GM03348 (cell line): ENCODE measurements around the gene SPTB.

ENCODE experiments used
- DNase-seq: peaks from one replicate; pipeline ENCODE4 v3.0.0; 2012; ENCODE audit warnings: low spot score

Gene SPTB

DNA sequence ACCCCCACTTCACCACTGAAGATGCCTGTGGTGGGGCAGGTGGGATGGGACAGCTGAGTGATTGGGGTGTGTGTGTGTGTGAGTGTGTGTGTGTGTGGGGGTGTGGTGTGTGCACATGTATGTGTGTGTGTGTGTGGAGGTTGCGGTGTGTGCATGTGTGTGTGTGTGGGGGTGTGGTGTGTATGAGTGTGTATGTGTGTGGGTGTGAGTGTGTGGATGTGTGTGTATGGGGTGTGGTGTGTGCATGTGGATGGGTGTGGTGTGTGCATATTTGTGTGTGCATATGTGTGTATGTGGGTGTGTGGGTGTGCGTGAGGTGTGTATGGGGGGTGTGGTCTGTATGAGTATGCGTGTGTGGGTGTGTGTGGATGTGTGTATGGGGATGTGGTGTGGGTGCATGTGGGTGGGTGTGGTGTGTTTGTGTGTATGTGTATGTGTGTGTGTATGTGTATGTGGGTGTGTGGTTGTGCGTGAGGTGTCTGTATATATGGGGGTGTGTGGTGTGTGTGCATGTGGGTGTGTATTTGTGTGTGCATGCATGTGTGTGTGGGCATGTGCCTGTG is 113.9 kb downstream of the SPTB start:
- no peak for DNase-seq

DNA sequence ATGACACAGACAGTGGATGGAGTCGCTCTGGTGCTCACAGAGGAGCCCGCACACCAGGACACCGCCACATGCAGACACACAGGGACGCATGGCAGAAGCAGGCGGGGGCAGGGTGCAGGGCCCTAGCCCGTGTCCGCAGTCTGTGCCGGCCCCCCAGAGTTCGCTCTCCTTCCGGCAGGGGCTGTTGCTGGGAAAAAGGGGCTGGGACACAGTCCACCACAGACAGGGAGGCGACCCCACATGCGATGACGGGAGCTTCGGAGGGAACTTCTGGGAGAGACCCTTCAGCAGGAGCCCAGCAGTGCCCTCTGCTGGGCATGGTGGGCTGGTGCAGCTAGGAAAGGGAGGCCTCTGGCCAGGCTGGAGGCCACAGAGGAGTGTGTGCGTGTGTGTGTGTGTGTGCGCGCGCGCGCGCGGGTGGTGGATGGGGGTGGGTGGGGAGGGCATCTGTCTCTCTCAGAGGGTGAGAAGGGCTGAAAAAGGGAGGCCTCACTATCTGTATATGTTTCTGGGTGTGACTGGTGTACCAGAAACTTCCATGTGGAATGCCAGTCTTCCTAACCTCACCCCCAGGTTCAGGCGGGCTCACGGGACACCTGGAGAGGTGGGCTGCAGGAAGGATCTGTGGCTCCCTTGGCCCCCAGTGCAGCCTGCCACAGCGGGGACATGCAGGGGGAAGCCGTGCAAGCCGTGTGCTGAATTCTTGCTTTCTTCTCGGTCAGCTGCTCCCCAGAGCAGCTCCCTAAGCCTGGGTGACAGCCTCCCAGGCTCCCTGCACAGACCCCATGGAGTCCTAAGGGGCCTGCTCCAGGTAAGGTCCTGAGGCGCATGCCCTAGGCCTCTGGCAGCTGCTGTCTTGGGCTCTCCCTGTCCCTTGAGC is 114.8 kb downstream of the SPTB start:
- peak; percentile 90 for DNase-seq

DNA sequence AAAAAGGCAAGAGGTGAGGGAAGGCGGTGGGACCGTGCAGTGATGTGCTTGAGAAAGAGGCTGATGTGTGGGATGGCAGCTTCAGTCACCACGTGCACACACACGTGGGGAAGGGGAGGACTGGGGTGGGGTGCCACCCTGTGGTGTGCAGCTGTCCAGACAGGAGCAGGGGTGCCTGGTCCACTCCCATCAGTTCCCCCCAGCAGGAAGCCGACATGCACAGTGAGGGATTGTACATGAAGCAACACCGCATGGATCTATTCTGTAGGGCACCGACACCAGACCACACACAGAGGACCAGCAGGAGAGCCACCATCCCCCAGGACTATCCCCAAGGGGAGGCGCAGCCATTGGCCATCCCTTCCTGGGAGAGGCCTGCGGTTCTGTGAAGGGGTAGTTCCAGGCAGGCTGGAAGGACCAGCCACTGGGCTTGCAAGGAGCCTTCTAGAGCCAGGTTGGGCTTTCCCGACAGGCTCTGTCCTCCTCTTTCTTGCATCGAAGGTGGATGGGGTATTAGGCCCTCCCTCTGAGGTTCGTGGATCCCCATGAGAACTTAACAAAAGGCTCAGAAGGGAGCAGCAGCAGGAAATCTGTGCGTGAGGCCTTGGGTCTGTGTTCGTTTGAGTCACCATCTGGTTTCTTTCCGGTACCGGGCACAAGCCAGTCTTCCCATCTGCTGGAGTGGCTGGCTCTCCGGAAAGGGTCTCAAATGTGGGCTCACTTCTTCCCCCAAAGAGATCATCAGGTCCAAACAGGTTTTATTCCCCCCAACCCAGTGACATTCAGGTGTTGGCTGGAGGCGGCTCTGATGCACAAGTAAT is 115.7 kb downstream of the SPTB start:
- peak; percentile 50 for DNase-seq

DNA sequence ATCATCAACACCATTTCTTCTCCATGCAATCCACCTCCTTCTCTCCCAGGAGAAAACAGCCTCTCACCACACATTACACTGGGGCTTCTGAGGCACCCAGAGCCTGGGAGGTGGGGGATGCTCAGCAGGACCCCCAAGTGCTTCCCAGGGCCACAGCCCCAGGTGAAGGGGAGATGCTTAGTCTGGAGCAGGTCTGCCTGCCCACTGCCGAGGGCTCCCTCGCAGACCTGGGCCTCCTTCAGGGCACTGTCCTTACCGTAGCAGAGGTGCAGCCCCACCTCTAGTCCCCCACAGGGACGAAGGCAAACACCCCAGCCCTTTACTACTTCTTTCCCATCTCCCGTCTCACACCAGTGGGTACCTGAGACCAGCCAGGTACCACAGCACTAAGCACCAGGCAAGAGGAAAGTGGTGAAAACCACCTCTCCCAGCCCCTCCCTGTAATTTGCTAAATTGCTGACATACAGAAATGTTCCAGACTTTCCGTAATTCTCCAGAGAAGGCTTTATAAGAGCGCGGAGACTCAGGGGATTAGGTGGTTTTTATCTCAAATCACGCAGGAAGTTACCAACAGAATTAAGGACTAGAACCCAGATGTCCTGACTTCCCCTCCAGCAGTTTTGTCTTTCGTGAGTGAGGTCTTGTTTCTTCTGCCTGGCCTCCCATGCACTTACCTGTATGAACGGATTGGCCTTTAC is 116.5 kb downstream of the SPTB start:
- DNase-seq, result no peak

DNA sequence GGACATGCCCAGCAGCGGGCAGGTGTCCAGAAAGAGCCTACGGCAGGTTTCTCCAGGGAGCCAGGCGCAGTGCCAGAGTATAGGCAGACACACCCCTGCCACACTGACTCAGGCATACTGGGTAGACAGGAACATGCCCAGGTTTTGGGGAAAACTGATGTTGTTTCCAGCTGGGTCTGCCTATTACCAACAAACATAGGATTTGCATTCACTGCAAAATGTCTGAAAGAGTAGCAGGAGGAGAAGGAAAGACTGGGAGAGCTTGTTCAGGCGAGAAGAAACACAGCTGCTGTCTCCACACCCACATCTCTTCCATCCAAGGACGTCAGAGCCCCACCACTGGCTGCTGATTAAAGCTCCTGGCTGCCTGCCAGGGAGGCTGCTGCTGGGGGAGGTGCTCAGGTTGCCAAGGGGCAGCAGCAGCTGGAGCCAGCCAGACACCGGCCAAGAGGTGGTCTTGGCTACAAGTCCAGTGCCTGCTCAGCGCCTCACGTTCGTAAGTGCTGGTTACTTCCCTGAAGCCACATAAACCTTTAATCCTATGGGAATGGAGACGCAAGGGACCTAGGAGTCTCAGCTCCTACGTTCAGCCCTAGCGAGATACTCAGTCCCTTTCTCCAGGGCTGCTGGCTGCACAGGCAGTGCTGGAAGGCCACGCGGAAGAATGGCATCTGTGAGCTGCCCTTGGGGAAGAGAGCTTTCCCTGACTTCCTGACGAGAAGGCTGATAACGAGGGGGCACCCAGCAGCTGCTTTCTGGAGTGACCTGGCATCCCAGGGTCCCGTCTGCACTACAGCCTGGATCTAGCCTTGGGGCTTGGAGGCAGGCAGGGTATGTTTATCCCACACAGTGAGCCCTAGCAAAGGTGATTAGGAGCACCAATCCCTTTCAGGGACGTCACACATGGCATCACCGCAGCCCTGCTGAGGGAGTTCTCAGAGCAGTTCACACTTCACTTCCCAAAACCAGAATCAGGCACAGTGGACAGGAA is 117.4 kb downstream of the SPTB start:
- DNase-seq, result peak; percentile 73

DNA sequence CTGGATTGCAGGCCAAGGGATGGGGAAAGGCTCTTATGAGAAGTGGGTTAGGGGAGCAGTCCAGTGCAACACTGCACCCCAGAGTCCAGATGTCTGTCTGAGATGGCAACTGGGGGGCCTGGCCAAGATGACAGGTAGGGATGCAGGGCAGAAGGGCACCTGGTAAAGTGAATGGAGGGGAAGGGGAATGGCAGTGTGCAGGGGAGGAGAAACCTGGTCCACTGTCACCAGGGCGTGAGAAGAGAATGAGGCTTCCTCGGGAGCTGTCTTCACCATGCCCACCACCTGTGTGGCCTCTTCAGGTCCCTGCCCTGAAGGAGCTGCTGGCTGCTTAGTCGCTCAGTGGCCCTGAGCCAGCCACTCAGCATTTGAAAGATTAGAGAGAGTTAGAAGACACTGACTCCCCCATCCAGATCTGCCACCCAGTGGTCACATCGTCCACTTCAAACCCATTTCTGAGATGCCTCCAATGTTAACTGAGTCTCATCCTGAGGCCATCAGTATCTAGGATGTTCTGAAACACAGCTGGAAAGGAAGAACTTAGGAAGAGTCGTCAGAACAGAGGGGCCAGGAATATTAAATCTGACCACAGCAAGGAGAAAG is 118.2 kb downstream of the SPTB start:
- no peak for DNase-seq

DNA sequence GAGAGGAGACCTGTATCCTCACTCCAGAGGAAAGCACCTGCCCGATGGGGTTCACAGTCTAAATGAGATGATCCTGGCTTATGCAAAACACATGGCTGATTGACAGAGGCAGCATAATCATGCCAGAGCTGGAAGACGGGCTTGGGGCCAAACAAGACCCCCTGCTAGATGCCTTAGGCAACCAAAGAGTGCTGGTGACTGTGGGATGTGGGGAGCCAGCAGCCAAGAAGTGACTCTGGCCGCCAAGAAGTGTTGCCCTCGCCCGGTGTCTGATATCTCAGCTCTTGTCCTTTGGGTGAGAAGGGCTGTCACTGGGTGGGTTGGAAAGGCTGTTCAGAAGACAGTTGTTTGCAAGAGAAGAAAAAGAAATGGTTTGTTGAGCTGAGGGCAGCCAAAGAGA is 118.8 kb downstream of the SPTB start:
- DNase-seq, result no peak

DNA sequence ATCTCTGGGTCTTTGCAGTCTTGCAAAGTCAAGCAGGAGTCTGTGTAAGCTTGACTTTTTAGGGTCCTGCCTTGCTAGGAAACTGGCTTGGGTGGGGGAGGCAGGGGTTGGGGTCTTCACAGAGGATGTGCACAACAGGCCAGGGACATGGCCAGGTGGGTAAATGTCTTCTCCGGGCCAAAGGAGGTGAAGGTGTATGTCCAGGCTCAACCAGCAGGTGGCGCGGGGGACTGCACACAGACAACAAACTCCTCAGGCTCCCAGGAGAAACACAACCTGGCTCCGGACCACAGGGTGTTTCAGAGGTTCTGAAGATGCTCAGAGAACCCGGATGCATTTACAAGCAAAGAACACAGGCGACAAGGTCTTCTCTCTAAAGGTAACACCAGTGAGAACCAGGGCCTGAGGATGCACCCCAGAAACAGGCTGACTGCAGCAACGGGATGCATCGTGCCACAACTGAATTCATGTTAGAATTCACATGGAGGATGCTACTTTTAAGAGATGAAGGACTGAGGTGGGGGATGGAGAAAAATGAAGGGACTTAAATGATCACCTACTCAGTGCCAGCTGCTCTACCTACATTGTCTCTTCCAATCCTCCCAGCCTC is 119.5 kb downstream of the SPTB start:
- peak; percentile 56 for DNase-seq

DNA sequence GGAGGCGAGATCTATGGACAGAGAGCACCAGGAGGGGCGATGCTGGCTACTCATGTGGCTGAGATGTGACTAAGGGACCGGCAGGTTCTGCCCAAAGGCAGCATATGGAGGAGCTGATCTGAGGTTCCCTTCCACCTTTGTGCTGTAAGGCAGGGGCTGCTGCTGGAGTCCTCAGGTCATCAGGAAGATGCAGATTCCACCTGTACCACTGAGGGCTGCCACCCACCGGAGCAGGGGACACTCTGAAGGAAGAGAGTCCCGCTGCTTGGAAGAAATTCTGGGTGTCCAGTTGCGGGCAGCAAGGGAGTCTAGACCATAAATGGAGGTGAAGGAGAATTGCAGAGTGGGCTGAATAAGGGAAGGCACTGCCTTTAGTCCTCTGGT is 120.2 kb downstream of the SPTB start:
- no peak for DNase-seq

DNA sequence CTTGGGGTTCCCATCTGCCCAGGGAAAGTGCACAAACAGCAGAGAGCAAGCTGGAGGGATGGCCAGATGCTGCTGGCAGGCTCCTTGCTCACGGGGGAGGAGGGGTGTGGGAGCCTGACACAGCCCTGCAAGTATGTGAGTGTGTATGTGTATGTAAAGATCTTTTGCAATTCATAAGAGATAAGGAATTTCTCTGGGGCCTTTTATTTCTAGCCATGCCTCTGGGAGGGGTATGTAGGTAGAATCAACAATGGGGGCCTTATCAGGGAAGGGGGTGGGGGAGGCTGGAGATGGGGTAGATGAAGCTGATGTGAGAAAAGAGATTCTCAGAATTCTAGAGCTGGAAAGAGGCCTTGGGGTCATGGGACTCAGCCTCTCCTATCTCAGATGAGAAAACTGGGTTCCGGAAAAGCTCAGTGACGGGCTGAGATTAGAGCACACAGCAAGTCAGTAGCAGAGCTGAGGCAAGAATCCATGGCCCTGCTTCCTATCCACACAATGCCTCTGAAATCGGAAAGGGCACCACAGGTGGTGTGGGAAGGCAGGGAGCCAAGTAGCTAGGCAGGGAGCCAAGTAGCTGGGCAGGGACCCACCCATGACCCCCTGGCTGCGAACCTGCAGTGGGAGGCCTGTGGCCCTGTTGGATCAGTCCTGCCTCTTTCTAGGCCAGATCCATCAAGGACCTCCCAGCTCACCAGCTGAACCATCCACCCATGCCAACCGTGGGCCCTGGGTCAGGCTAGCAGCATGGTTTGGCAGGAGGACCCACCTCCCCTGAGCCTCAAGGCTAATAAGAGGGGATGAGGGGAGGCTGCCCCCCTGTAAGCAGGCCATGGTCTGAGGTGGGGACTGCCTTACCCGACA is 120.8 kb downstream of the SPTB start:
- peak; percentile 90 for DNase-seq

DNA sequence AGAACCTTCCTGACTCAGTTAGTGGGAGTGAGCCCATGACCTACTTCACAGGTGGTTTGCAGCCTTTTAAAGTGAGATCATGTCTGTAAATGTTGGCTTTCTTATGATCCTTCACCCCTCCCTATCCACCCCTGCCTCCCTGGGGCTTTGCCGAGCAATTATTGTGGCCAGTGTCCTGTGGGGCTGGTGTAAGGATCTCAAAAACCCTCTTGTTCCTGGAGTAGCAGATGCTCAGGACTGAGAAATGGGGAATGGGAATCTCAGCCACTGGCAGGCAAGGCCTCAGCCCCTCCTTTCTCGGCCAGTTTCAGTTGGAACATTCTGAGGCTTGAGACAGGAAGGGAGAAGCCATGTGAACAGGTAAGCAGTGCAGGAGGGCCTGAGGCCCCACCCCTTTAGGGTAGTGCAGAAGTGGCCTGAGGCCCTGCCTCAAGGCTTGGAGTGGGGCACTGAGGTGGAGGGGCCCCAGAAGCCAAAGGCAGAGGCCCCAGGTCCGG is 121.6 kb downstream of the SPTB start:
- DNase-seq, result no peak

DNA sequence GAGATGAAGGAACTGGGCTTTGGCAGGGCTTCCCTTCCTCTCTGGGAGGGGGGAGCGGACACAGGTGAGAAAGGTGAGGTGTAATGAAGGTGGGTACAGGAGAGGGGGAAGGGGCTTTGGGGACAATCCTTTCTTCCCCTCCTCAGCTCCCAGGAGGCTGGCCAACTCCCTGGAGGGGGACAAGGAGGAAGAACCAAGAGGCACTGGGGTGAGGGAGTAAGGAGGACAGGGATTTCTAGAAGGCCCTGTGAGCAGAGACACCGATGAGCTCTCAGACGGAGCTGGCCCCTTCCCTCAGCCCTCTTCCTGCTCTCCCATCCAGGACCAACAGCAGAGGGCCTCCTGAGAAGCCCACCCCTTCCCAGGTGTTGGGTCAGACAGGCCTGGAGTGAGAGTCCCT is 122.1 kb downstream of the SPTB start:
- no peak for DNase-seq

DNA sequence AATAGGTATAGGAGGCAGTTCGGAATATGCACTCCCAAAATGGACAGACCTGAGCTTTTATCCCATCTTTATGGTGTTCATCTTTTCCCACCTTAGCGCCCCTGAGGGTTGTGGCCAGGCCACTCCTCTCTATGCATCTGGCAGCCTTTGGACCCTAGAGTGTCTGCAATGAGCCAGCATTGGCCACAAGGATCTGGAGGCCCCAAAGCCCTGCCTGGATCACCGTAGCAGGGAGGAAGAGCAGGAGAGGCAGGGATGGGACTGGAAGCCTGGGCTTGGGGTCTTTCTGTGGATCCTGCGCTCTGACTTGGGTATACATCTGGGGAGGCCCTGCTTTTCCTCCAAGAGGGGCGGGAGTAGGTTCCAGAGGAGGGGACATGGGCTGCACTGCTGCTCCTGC is 123.0 kb downstream of the SPTB start:
- DNase-seq, result no peak

DNA sequence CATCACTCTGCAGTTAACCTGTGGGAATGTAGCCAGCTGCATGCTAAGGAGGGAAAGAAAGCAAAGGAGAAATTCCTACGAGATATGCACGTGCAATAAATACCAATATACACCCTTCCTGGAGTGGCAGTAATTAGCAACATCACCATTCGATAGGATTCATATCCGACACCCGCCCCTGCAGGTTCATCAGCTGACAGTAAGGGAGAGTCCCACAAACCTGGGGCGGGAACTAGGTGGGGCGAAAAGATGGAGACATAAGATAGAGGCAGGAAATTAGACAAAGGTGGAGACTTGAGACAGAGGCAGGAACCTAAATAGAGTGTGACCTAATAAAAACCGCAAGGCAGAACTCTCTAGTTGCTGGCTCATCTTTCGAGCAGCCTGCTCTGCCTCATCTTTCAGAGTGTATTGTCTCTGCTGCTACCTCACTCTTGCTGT is 123.9 kb downstream of the SPTB start:
- no peak for DNase-seq

DNA sequence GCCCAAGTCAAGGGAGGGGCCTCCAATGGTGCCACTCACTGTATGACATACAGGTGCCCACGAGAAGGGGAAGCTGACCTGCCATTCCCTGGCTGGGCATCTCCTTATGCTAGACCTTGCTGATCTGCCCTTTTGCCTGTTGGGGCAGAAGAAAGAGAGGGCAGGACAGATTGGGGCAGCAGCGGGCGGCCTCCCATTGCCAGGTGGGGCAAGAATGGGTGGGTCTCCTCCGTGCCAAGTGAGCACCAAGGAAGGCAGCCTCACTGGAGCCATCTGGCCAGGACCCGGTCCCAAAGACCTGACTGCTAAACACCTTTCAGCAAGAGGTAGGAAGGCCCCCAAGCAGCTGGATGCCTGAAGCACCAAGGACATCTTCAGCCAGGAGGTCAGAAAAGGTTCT is 125.0 kb downstream of the SPTB start:
- DNase-seq, result no peak

DNA sequence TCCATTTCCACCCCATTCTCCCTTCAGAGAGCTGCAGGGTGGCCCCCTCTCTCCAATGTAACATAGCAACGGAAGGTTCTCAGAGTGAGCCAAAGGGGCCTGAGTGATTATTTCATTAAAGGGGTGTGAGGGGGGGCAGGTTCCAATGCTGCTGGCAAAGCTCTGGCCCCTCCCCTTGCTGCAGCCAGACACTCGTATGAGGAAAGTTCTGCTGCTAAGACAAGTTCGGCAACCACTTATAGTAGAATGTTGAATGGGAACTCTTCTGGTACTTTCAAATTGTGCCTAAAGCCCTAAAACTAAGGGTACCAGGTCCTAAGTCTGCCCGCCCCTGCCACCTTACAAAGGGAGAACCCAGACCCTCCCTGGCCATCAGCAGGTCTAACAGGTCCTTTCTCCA is 125.7 kb downstream of the SPTB start:
- no peak for DNase-seq

DNA sequence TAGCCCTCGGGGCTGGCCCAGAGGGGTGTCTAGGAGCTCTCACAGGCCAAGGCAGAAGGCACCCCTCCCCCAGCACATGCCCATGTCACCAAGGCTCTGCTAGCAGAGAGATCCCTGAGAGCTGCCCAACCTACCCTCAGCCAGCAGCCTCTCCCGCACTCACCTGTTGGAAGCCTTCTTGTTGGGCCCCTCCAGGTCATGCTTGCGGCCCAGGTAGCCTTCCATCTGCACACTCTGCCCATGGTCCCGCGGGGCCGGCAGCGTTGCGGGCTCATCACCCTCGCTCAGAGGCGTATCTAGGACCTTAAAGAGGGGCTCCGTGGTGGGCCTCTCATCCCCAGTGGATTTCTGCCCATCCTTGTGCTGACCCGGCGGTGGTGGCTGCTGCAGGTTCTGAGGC is 126.3 kb downstream of the SPTB start:
- no peak for DNase-seq

DNA sequence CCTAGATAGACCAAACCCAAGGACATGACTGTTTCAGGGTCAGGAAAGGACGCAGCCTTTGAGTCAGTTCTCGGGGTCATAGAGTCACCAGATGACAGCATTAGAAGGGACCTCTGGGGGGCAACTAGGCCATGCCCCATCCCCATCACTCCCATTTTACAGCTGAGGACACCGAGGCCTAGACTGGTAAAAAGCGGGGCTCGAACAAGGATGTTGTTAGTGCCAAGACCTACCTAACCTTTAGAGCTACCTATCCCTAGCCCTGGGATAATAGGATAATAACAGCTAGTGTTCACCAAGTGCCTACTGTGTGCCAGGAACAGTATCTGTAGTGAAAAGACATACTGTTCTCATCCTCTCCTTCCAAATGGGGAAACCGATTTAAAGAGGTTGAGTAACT is 126.8 kb downstream of the SPTB start:
- no peak for DNase-seq
